ENCODE measurements around the gene UVRAG. TPM values are rescaled to one million over a fixed set of nuclear protein-coding genes. Genes with fewer than 3 reads are reported as not detected.

The UVRAG gene
- total RNA-seq, 1 donor from 2014 or later: 34.0 TPM

DNA sequence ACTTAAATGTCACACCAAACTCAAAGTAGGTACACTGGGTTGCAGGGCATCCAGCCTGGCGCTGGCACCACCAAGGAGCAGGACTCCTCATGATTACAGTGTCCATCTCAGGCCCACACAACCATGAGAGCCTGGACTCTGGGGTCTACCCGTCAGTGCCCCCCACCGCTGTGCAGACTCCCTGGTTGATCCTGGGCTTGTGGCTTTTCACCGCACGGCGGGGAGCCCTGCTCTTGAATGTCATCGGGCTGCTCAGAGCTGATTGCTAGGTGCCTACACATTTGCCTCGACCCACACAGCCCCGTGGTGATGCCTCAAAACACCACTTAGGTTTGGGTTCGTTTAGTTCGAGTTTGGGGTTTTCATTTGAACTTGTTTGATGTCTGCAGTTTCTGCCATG, 328.3 kb downstream of the UVRAG start:
- peaks cover 17% of the 10 kb centered on the region for H3K36me3 Mint-ChIP-seq
- Histone ChIP-seq H3K27ac (no peak overlapping the region), H3K36me3 (no peaks in the 10 kb centered on the region), H3K4me1 (no peaks in the 10 kb centered on the region), H4K20me1 (ENCODE audit: low read depth) (no peaks in the 10 kb centered on the region), H3K9me3 (ENCODE audit: low read depth) (no peaks in the 10 kb centered on the region), H3F3A (ENCODE audit: low read depth) (no peaks in the 10 kb centered on the region), H3K9ac (no peak overlapping the region), H3K27me3 (no peaks in the 10 kb centered on the region), H2AFZ (replicated peaks) (no peak overlapping the region), H3K4me3 (no peak overlapping the region), H3K79me2 (ENCODE audit: low read depth) (no peaks in the 10 kb centered on the region), H3K4me2 (no peak overlapping the region)
- TF ChIP-seq EZH2phosphoT487 (IDR thresholded peaks at IDR 0.05): no peak
- TF ChIP-seq EZH2 (IDR thresholded peaks at IDR 0.05): no peak
- TF ChIP-seq, protein P1, sequence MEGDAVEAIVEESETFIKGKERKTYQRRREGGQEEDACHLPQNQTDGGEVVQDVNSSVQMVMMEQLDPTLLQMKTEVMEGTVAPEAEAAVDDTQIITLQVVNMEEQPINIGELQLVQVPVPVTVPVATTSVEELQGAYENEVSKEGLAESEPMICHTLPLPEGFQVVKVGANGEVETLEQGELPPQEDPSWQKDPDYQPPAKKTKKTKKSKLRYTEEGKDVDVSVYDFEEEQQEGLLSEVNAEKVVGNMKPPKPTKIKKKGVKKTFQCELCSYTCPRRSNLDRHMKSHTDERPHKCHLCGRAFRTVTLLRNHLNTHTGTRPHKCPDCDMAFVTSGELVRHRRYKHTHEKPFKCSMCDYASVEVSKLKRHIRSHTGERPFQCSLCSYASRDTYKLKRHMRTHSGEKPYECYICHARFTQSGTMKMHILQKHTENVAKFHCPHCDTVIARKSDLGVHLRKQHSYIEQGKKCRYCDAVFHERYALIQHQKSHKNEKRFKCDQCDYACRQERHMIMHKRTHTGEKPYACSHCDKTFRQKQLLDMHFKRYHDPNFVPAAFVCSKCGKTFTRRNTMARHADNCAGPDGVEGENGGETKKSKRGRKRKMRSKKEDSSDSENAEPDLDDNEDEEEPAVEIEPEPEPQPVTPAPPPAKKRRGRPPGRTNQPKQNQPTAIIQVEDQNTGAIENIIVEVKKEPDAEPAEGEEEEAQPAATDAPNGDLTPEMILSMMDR (IDR thresholded peaks at IDR 0.05): no peak
- H3K4me1 Mint-ChIP-seq: peaks cover 4% of the 10 kb centered on the region
- DNase-seq (ENCODE audit: low spot score): no peak
- peaks cover 2% of the 10 kb centered on the region for H3K27me3 Mint-ChIP-seq (ENCODE audit: insufficient read depth, low read depth)
- no peaks in the 10 kb centered on the region for H3K9me3 Mint-ChIP-seq
- H3K4me3 Mint-ChIP-seq: no peak overlapping the region
- no peak overlapping the region for H3K27ac Mint-ChIP-seq

DNA sequence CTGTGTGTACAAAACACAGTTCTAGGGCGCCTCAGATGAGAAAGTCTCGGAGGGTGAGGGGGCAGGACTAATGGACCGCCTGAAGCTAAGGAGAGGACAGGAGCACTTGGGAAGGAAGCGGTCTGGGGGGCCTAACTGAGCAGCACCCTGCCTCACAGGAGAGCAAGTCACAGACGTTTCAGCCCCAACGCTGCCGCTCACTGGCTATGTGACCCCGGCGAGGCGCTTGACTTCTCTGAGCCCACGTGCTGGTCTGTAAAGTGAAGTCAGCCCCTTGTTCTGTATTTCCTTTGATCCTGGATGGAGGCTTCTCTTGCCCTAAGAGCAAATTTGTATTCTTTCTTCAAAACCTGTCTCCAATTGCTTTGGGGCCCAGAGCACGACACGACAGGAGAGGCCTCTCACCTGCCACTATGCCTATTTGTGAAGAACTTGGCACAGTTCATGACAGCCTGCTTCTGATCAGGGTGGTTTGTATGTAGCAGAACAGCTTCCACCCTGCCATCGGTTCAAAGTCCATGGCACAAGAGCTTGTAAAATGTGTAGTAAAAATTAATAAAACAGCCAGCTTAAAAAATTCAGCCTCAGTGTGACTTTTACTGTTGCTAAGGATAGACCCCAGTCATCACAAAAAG, 332.2 kb downstream of the UVRAG start:
- DNase-seq (ENCODE audit: low spot score): no peak
- H3K27me3 ChIP-seq: peaks cover 13% of the 10 kb centered on the region
- H3K4me2 ChIP-seq: no peak overlapping the region
- H3K79me2 ChIP-seq (ENCODE audit: low read depth): no peaks in the 10 kb centered on the region
- H3K4me1 Mint-ChIP-seq: peaks cover 13% of the 10 kb centered on the region
- H4K20me1 ChIP-seq (ENCODE audit: low read depth): no peaks in the 10 kb centered on the region
- H3K9ac ChIP-seq: no peak overlapping the region
- H3K4me3 ChIP-seq: no peak overlapping the region
- no peaks in the 10 kb centered on the region for H3K4me1 ChIP-seq
- no peaks in the 10 kb centered on the region for H3F3A ChIP-seq (ENCODE audit: low read depth)
- H3K36me3 ChIP-seq: no peaks in the 10 kb centered on the region
- TF ChIP-seq EZH2 (IDR thresholded peaks at IDR 0.05) (no peak), EZH2phosphoT487 (IDR thresholded peaks at IDR 0.05) (no peak)
- TF ChIP-seq, protein P1 (IDR thresholded peaks at IDR 0.05): no peak
- no peaks in the 10 kb centered on the region for H3K9me3 Mint-ChIP-seq
- no peaks in the 10 kb centered on the region for H3K9me3 ChIP-seq (ENCODE audit: low read depth)
- H3K27ac Mint-ChIP-seq: peak overlapping the region; percentile 21
- peaks cover 10% of the 10 kb centered on the region for H3K27me3 Mint-ChIP-seq (ENCODE audit: insufficient read depth, low read depth)
- H3K36me3 Mint-ChIP-seq: peaks cover 7% of the 10 kb centered on the region
- H3K27ac ChIP-seq: no peak overlapping the region
- no peak overlapping the region for H2AFZ ChIP-seq (replicated peaks)
- H3K4me3 Mint-ChIP-seq: no peak overlapping the region

DNA sequence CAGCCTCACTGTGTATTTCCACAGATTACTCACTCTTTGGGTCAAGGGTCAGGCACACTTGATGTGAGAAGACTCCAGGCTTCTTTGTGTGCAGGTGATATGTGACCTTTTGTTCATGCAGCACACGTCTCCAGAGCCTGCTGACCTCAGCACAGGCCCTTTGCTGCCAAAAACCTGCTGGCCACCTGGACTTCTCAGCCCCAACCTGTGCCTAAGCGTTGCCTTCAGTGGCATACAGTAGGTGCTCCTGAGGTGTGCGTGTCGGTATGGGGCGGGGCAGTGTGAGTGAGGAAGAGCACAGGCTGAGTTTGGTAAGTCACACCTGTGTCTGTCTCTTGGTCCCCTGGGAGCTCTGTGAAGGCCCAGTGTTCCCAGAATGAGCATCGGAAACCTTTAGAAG, 333.2 kb downstream of the UVRAG start:
- no peak overlapping the region for H3K4me3 Mint-ChIP-seq
- no peak overlapping the region for H3K4me2 ChIP-seq
- TF ChIP-seq EZH2 (IDR thresholded peaks at IDR 0.05): no peak
- TF ChIP-seq, protein P1 (IDR thresholded peaks at IDR 0.05): no peak
- TF ChIP-seq EZH2phosphoT487 (IDR thresholded peaks at IDR 0.05): no peak
- no peak overlapping the region for H2AFZ ChIP-seq (replicated peaks)
- no peak overlapping the region for H3K4me3 ChIP-seq
- no peaks in the 10 kb centered on the region for H3K79me2 ChIP-seq (ENCODE audit: low read depth)
- H3K27ac ChIP-seq: no peak overlapping the region
- H3K9me3 Mint-ChIP-seq: no peaks in the 10 kb centered on the region
- H3K36me3 ChIP-seq: no peaks in the 10 kb centered on the region
- no peaks in the 10 kb centered on the region for H3K9me3 ChIP-seq (ENCODE audit: low read depth)
- H4K20me1 ChIP-seq (ENCODE audit: low read depth): no peaks in the 10 kb centered on the region
- no peak overlapping the region for H3K9ac ChIP-seq
- peaks cover 10% of the 10 kb centered on the region for H3K4me1 ChIP-seq
- no peaks in the 10 kb centered on the region for H3K36me3 Mint-ChIP-seq
- no peak overlapping the region for H3K27ac Mint-ChIP-seq
- peaks cover 12% of the 10 kb centered on the region for H3K27me3 Mint-ChIP-seq (ENCODE audit: insufficient read depth, low read depth)
- DNase-seq (ENCODE audit: low spot score): no peak
- H3F3A ChIP-seq (ENCODE audit: low read depth): no peaks in the 10 kb centered on the region
- peaks cover 18% of the 10 kb centered on the region for H3K4me1 Mint-ChIP-seq
- peaks cover 22% of the 10 kb centered on the region for H3K27me3 ChIP-seq

Data from neural progenitor cell (in vitro differentiated cells).